Stimulated activated CD4-positive, alpha-beta T cell treated with anti-CD3 and anti-CD28 coated beads, Interleukin-4, amount 100 ng/mL, for 1 hour (primary cell): Measurements from ENCODE around the gene MALSU1.

ENCODE experiments used
- DNase-seq: peaks from one replicate; pipeline ENCODE4 v3.0.0-alpha.2; 2020

MALSU1 gene

DNA sequence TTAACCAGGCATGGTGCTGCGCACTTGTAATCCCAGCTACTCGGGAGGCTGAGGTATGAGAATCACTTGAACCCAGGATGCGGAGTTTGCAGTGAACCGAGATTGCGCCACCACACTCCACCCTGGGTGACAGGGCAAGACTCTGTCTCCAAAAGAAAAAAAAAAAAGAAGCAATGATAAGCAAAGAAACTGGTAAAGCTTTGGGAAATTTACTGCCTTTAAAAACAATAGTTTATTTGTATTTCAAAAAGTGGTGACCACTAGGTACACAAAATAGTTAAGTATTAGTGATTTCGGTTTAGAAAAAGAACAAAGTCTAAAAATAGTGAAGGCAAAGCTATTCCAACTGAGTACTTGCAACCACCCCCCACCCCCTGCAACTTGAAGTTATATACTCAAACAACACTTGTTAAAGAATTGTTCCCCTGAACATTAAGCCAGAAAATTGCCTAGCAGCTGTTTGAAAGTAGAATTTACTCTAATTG lies 37.7 kb downstream of the MALSU1 start:
- no peak for DNase-seq

GRCh38 chr7:23337374-23337773 lies 38.2 kb downstream of the MALSU1 start:
- DNase-seq: no peak

DNA sequence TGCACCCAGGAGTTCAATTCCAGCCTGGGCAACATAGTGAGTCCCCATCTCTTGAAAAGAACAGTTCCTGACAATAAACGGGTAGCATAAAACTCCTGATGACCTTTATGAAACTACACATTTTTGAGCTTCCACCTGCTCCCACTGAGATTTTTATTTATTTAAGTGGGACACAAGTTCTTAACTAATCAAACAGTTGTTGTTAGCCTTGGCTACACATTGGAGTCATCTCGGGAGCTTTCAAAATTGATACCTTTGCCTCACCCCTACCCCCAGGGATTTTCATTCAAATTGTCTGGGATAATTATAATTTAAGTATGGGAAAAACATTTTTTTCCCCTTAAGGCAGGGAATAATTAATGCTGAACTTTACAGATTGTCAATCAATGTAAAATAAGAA lies 39.3 kb downstream of the MALSU1 start:
- no peak for DNase-seq

- no peak for DNase-seq
These were observed 39.7 kb downstream of the MALSU1 start for GRCh38 chr7:23338863-23339262.

GRCh38 chr7:23341846-23342598 lies 42.9 kb downstream of the MALSU1 start:
- no peak for DNase-seq

DNA sequence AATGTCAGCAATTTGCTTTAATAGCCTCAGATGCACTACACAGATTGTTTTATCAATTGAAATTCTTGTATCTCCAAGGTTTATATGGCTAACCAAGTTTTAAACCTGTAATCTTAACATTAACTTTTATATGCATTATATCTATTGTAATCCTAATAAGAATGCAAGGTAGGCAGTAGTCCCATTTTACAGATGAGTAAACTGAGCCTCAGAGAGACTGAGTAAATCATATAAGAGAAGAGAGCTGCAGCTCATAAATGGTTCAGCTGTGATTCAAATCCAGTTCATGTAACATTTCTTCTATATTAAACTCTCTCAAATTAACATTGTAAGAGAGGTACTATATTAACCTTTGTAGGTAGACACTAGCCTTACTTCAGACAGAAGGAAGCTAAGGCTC lies 44.0 kb downstream of the MALSU1 start:
- no peak for DNase-seq

GRCh38 chr7:23343806-23344475 lies 44.8 kb downstream of the MALSU1 start:
- no peak for DNase-seq

DNA sequence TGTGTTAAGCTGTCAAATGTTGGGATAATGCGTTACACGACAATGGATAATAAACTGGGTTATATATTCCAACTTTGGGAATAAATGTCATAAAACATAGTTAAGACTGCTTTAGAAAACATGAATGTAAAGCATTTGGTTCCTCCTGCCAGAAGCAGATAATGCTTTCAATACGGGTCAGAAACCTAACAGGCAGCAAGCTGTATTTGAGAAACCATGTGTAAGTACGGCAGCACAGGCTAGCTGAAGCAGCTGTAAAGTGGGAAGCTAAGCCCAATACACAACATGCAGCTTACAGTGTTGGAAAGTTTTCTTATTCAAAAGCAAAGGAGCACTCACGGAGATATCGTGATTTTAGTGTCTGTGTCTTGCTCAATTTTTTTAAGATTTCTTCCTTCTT lies 46.5 kb downstream of the MALSU1 start:
- DNase-seq: no peak

DNA sequence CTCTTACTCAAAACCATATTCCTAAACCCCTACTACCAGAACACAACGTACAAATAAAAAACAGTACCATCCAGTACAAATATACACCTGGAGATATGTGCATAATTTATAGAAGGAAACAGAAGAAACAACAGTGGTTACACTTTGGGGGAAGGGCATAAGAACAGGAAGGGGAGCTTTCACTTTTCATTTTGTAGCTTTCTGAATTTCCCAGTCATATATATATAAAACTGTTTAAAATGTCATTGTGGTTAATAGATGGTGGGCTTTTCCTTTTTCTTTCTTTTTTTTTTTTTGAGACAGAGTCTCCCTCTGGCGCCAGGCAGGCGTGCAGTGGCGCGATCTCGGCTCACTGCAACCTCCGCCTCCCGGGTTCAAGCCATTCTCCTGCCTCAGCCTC lies 47.2 kb downstream of the MALSU1 start:
- DNase-seq: no peak

DNA sequence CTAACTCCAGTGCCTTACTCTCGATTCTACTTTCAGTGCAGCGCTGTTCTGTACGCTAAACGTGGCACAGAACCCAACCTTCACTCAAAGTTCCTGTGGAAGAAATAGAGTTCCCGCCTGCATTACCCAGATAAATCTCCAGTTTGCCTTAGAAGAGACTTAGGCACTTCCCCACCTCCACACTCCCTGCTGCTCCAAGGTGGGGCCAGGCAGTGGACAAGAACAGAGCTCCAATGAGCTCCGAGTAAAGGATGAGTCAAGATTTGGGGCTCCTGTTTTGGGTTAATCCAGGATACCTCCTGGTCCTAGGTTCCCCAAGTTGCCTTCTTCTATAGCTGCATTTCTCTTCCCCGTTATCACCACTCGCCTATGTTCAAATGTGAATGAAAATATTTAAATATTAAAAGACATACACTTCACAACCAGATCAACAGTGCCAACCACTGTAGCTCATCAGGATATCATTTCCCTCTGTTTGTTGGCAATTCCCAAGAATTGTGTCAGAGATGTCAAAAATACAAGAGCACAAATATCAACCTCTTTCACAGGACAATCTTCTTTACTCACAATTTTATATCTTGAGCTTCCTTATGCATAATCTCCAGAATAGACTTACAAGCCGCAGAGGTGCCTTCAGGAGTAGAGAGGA lies 48.0 kb downstream of the MALSU1 start:
- no peak for DNase-seq

DNA sequence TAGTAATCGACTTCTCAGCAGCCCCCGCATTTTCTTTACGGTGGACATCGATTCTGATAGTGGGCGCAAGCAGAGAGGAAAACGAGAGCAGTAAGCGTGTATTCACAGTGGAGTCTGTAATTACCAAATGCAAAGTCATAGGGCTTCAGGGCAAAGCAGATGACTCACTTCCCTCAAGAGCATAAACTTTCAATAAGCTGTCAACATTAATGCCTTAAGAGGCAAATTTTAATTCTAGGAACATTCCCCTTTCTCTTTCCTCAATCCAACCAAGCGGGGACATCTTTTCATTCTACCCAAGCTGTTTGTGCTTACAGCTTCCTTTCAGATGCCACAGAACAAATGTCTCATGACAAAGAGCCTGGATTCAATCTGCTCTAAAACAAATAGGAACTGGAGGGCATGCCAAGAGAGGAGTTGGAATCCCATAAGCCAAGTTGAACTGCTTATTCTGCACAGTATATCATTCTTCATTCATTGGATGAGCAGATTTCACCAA lies 48.6 kb downstream of the MALSU1 start:
- no peak for DNase-seq

DNA sequence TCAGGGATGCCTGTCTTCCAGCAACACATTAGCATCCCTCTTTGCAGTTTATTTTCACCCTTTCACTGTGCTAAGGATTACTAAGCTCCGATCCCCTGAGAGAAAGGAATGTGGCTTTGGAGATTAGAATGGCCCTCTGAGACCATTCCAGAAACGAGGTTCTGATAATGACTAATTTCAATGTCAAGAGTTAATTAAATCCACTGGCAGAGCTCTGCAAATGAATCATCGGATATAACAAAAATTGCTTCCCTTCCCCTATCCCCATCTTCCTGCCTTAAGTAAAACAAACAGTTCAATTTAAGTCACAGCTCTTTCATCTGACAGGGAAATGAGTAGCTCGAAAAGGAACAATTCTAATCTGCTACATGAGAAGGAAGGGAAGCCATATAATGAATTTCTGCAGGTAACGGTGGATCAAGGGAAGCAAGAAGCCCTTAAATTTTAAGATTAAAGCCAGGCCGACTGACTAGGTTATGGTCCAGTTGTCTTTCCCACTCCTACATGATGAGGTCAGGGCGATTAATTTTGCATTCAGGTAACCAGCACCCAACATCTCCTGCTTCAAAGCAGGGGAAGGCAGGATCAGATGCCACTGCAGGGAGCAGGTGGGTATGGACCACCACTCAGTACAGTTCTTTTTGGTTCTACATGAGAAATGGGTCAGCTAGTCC lies 50.5 kb downstream of the MALSU1 start:
- no peak for DNase-seq

- DNase-seq: no peak
These were observed 51.3 kb downstream of the MALSU1 start for GRCh38 chr7:23350466-23350865.

DNA sequence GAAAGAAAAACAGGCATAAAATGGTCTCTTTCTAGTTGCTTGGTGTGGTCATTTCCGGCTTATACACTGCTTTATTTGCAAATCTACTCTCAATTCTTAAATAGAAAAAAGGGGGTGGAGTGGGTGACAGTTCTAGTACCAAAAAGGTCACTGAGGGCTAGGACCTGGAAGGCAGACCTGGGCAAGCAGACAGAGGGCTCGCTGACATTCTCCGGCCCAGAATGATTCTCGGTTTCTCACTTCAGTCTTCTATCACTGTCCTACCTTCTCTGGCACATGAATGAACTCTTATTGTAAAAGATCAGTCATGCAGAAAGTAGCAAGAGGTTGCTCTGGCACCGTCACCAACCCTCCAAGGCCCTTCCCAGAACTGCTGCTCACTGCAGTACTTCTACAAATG lies 54.0 kb downstream of the MALSU1 start:
- DNase-seq: no peak

GRCh38 chr7:23356168-23356567 lies 57.0 kb downstream of the MALSU1 start:
- DNase-seq: no peak

DNA sequence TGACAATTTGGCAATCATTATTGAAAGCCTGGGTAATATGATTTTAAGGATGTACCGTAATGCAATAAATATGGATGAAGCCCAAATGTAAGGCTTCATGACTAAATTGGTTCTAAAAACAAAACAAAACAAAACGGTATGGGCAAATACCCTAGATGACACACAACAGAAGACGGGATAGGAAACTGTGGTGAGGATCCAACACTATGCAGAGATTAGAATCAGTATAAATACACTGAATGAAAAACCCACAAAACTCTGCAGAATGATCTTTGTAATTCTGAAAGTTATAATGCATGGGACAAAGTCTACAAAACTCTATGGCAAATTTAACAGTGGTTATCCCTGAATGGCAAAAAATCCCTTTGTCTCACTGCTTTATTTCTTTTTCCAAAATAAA lies 57.6 kb downstream of the MALSU1 start:
- DNase-seq: no peak

- DNase-seq: no peak
These were observed 58.3 kb downstream of the MALSU1 start for GRCh38 chr7:23357190-23358093.

DNA sequence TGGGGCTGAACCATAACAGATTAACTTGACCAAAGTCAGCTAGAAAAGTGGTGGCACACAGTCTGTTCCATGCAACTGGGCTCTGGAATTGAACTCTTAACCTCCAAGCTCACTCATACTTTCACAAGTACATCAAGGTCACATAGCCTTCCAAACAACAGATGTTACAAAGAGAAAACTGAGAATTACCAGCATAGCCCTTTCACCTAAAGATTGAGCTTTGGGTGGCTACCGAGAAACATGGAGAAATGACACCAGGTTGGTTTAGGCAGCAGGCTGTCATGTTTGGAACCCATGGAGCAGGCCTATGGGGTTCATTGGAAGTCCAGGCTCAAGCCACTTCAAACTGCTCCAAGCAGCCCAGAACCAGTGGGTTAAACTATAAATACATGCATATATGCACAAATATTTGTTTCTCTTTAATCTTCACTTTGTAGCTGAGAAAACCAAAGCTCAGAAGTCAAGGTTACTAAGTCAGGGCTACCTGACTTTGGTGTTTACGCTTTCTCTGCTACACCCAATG lies 59.1 kb downstream of the MALSU1 start:
- no peak for DNase-seq
